ENCODE results near the gene GPR84.

GPR84 gene

GRCh38 chr12:54379398-54380201 is 15.3 kb upstream of the GPR84 start:
- peak overlapping the region; percentile 47 for H3K9ac ChIP-seq (ENCODE audit: low read depth, low read length)
- peak overlapping the region; percentile 88 for H3K4me2 ChIP-seq (ENCODE audit: low read length)
- H3K4me3 ChIP-seq (ENCODE audit: low read length), result peak overlapping the region; percentile 59
- peaks cover 5% of the 10 kb centered on the region for H3K36me3 ChIP-seq (ENCODE audit: insufficient read depth, low read length)
- no peaks in the 10 kb centered on the region for H3K9me3 ChIP-seq (replicated peaks; ENCODE audit: low read length)
- H3K4me1 ChIP-seq (ENCODE audit: control insufficient read depth, insufficient read depth, low read length), result peaks cover 32% of the 10 kb centered on the region
- no peaks in the 10 kb centered on the region for H3K27me3 ChIP-seq (ENCODE audit: control insufficient read depth, insufficient read depth, low read length)

GRCh38 chr12:54378796-54379397 is 14.6 kb upstream of the GPR84 start:
- Histone ChIP-seq H3K4me3 (ENCODE audit: low read length) (peak overlapping the region; percentile 59), H3K9ac (ENCODE audit: low read depth, low read length) (peak overlapping the region; percentile 47), H3K27me3 (ENCODE audit: control insufficient read depth, insufficient read depth, low read length) (no peaks in the 10 kb centered on the region), H3K4me1 (ENCODE audit: control insufficient read depth, insufficient read depth, low read length) (peaks cover 36% of the 10 kb centered on the region), H3K9me3 (replicated peaks; ENCODE audit: low read length) (no peaks in the 10 kb centered on the region), H3K36me3 (ENCODE audit: insufficient read depth, low read length) (peaks cover 5% of the 10 kb centered on the region), H3K4me2 (ENCODE audit: low read length) (peak overlapping the region; percentile 88)

GRCh38 chr12:54377797-54378515 is 13.7 kb upstream of the GPR84 start:
- no peak overlapping the region for H3K9ac ChIP-seq (ENCODE audit: low read depth, low read length)
- H3K4me3 ChIP-seq (ENCODE audit: low read length), result no peak overlapping the region
- H3K27me3 ChIP-seq (ENCODE audit: control insufficient read depth, insufficient read depth, low read length), result no peaks in the 10 kb centered on the region
- no peak overlapping the region for H3K4me2 ChIP-seq (ENCODE audit: low read length)
- H3K9me3 ChIP-seq (replicated peaks; ENCODE audit: low read length), result no peaks in the 10 kb centered on the region
- peaks cover 5% of the 10 kb centered on the region for H3K36me3 ChIP-seq (ENCODE audit: insufficient read depth, low read length)
- H3K4me1 ChIP-seq (ENCODE audit: control insufficient read depth, insufficient read depth, low read length), result peaks cover 32% of the 10 kb centered on the region

GRCh38 chr12:54377007-54377406 is 12.7 kb upstream of the GPR84 start:
- H3K4me1 ChIP-seq (ENCODE audit: control insufficient read depth, insufficient read depth, low read length), result peaks cover 29% of the 10 kb centered on the region
- peaks cover 5% of the 10 kb centered on the region for H3K36me3 ChIP-seq (ENCODE audit: insufficient read depth, low read length)
- no peak overlapping the region for H3K4me2 ChIP-seq (ENCODE audit: low read length)

GRCh38 chr12:54376596-54376995 is 12.3 kb upstream of the GPR84 start:
- Histone ChIP-seq H3K9me3 (replicated peaks; ENCODE audit: low read length) (no peaks in the 10 kb centered on the region), H3K27me3 (ENCODE audit: control insufficient read depth, insufficient read depth, low read length) (no peaks in the 10 kb centered on the region), H3K4me3 (ENCODE audit: low read length) (no peak overlapping the region), H3K36me3 (ENCODE audit: insufficient read depth, low read length) (peaks cover 5% of the 10 kb centered on the region), H3K9ac (ENCODE audit: low read depth, low read length) (no peak overlapping the region), H3K4me2 (ENCODE audit: low read length) (no peak overlapping the region), H3K4me1 (ENCODE audit: control insufficient read depth, insufficient read depth, low read length) (peaks cover 33% of the 10 kb centered on the region)

More at GRCh38 chr12:54377007-54377406, 12.7 kb upstream of the GPR84 start:
- no peak overlapping the region for H3K9ac ChIP-seq (ENCODE audit: low read depth, low read length)
- H3K9me3 ChIP-seq (replicated peaks; ENCODE audit: low read length), result no peaks in the 10 kb centered on the region
- no peak overlapping the region for H3K4me3 ChIP-seq (ENCODE audit: low read length)
- no peaks in the 10 kb centered on the region for H3K27me3 ChIP-seq (ENCODE audit: control insufficient read depth, insufficient read depth, low read length)

GRCh38 chr12:54375259-54375579 is 10.9 kb upstream of the GPR84 start:
- Histone ChIP-seq H3K9ac (ENCODE audit: low read depth, low read length) (no peak overlapping the region), H3K9me3 (replicated peaks; ENCODE audit: low read length) (no peaks in the 10 kb centered on the region), H3K36me3 (ENCODE audit: insufficient read depth, low read length) (peaks cover 5% of the 10 kb centered on the region), H3K4me3 (ENCODE audit: low read length) (no peak overlapping the region), H3K27me3 (ENCODE audit: control insufficient read depth, insufficient read depth, low read length) (no peaks in the 10 kb centered on the region), H3K4me2 (ENCODE audit: low read length) (no peak overlapping the region), H3K4me1 (ENCODE audit: control insufficient read depth, insufficient read depth, low read length) (peaks cover 40% of the 10 kb centered on the region)

GRCh38 chr12:54374562-54375258 is 10.4 kb upstream of the GPR84 start:
- Histone ChIP-seq H3K4me2 (ENCODE audit: low read length) (peak overlapping the region; percentile 12), H3K36me3 (ENCODE audit: insufficient read depth, low read length) (peaks cover 5% of the 10 kb centered on the region), H3K9me3 (replicated peaks; ENCODE audit: low read length) (no peaks in the 10 kb centered on the region), H3K4me3 (ENCODE audit: low read length) (no peak overlapping the region), H3K9ac (ENCODE audit: low read depth, low read length) (no peak overlapping the region), H3K27me3 (ENCODE audit: control insufficient read depth, insufficient read depth, low read length) (no peaks in the 10 kb centered on the region), H3K4me1 (ENCODE audit: control insufficient read depth, insufficient read depth, low read length) (peaks cover 40% of the 10 kb centered on the region)

- Histone ChIP-seq H3K27me3 (ENCODE audit: control insufficient read depth, insufficient read depth, low read length) (no peaks in the 10 kb centered on the region), H3K36me3 (ENCODE audit: insufficient read depth, low read length) (peaks cover 5% of the 10 kb centered on the region), H3K4me3 (ENCODE audit: low read length) (no peak overlapping the region), H3K9me3 (replicated peaks; ENCODE audit: low read length) (no peaks in the 10 kb centered on the region), H3K4me1 (ENCODE audit: control insufficient read depth, insufficient read depth, low read length) (peaks cover 40% of the 10 kb centered on the region), H3K4me2 (ENCODE audit: low read length) (no peak overlapping the region), H3K9ac (ENCODE audit: low read depth, low read length) (no peak overlapping the region)
Measured at GRCh38 chr12:54373649-54374561, 9.6 kb upstream of the GPR84 start.

GRCh38 chr12:54372113-54372806 is 8.0 kb upstream of the GPR84 start:
- H3K9ac ChIP-seq (ENCODE audit: low read depth, low read length), result no peak overlapping the region
- no peaks in the 10 kb centered on the region for H3K27me3 ChIP-seq (ENCODE audit: control insufficient read depth, insufficient read depth, low read length)
- peaks cover 41% of the 10 kb centered on the region for H3K4me1 ChIP-seq (ENCODE audit: control insufficient read depth, insufficient read depth, low read length)
- no peaks in the 10 kb centered on the region for H3K9me3 ChIP-seq (replicated peaks; ENCODE audit: low read length)
- H3K36me3 ChIP-seq (ENCODE audit: insufficient read depth, low read length), result peaks cover 5% of the 10 kb centered on the region
- no peak overlapping the region for H3K4me3 ChIP-seq (ENCODE audit: low read length)
- no peak overlapping the region for H3K4me2 ChIP-seq (ENCODE audit: low read length)

- H3K4me3 ChIP-seq (ENCODE audit: low read length), result no peak overlapping the region
- H3K4me2 ChIP-seq (ENCODE audit: low read length), result no peak overlapping the region
- no peak overlapping the region for H3K9ac ChIP-seq (ENCODE audit: low read depth, low read length)
- H3K36me3 ChIP-seq (ENCODE audit: insufficient read depth, low read length), result no peaks in the 10 kb centered on the region
- no peaks in the 10 kb centered on the region for H3K27me3 ChIP-seq (ENCODE audit: control insufficient read depth, insufficient read depth, low read length)
- no peaks in the 10 kb centered on the region for H3K9me3 ChIP-seq (replicated peaks; ENCODE audit: low read length)
- H3K4me1 ChIP-seq (ENCODE audit: control insufficient read depth, insufficient read depth, low read length), result peaks cover 41% of the 10 kb centered on the region
Measured at GRCh38 chr12:54371328-54372112, 7.2 kb upstream of the GPR84 start.

Measured in skeletal muscle satellite cell (primary cell).